NCI-H510A (cell line): ENCODE measurements around the gene MS4A7.
"Not testable (repeated sequence)": the region's sequence is repeated elsewhere in the genome, so short reads cannot be mapped to it uniquely, and the experiment has no call there.

ENCODE experiments used
- DNase-seq: peaks from one replicate; lab custom pipeline; 2025; lab: John Stamatoyannopoulos, UW

The MS4A7 gene

GRCh38 chr11:60378354-60378753 lies at the start of gene MS4A7:
Gene MS4A7 (plus strand): TSS chr11:60378532. CDS start chr11:60383142, 4,610 bp downstream.
- no peak for DNase-seq

DNA sequence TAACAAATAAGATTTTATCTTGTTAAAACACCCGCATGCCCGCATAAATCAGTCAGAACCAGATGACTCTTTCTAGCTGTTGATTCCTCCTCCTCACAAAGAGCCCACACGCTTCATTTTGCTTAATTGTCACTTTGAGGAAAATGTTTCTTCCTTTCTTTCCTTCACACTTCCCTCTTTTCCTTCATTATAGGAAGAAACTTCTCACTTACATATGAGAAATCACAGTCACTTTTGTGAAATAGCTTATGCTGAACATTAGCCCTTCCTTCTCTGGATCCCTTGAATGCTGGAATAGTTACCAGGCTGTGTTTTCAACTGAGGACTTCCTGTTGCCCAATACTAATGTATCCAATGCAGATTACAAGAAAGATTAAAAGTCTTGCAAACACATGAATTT lies 45.5 kb upstream of the MS4A7 start:
- no peak for DNase-seq

GRCh38 chr11:60334005-60334620 lies 44.2 kb upstream of the MS4A7 start:
- no peak for DNase-seq

- DNase-seq, result no peak
Measured at GRCh38 chr11:60336767-60337391, 41.5 kb upstream of the MS4A7 start.

GRCh38 chr11:60338053-60338452 lies 40.3 kb upstream of the MS4A7 start:
- DNase-seq, result no peak

GRCh38 chr11:60339356-60339755 lies 39.0 kb upstream of the MS4A7 start:
- no peak for DNase-seq

DNA sequence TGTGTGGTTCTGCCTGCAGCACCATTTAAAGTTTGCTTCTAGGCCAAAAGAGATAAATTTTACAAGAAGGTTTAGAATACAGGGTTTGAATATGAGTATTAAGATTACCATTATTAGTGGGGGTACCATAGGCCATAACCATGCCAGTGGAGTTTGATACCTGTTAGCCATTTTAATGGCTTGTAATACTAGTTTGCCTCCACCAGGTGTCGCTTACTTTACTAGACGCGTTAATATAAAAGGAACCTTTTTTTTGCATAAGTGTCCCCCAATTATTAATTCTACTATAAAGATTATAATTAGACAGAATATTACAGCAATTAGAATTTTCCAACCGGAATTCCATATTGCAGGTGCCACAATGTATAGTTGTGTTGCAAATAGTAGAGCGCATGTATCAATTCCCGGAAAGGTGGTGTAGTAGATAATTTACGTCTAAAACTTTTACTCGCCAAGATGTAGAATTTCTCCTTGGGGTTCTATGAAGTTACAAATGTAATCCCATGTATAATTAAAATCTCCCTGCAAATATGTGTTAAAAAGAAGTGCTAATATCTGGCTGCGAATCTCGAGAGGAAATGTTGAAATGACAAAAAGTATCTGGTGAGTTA lies 35.1 kb upstream of the MS4A7 start:
- DNase-seq, result no peak

- DNase-seq, result no peak
Measured at GRCh38 chr11:60344146-60344545, 34.2 kb upstream of the MS4A7 start.

DNA sequence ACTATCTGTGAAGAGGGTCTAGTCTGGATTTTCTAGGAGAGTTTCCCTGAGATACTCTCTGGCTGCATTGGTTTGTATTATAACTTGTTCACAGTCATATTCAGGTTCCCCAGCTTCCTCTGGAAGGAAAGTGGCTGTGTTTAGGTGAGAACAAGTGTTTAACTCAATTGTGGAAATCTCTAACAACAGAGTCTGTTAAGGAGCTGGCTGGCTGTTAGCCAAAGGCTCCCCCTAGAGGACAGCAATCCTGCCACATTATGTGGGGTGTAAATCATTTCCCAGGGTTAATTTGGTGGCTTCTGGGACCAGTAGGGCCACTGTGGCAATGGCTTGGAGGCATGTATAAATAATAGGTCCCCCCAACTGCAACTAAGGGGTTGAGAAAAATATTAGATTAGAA lies 32.8 kb upstream of the MS4A7 start:
- DNase-seq, result no peak

- DNase-seq, result no peak
Measured at GRCh38 chr11:60347084-60347797, 31.1 kb upstream of the MS4A7 start.

- no peak for DNase-seq
Measured at GRCh38 chr11:60348116-60348515, 30.2 kb upstream of the MS4A7 start.

DNA sequence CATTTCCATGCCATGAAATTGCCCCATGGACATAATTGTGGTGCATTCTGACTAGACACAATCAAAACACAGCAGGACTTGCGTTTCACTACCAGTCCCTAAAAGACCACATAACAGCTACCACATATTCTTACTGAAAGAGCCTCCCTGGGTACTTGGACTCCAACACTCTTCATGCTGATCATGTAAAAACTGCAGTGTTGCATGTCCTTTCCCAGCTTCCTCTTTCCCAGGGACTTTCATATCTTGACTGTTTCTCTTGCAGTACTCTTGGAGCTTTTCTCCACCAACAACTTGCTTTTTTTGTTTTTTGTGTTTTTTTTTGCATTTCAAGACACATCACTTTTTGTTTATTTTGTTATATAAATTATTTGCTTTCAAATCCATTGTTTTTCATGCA lies 28.3 kb upstream of the MS4A7 start:
- DNase-seq, result no peak

- no peak for DNase-seq
Measured at GRCh38 chr11:60357771-60358170, 20.6 kb upstream of the MS4A7 start.

GRCh38 chr11:60360621-60361020 lies 17.7 kb upstream of the MS4A7 start:
- no peak for DNase-seq

DNA sequence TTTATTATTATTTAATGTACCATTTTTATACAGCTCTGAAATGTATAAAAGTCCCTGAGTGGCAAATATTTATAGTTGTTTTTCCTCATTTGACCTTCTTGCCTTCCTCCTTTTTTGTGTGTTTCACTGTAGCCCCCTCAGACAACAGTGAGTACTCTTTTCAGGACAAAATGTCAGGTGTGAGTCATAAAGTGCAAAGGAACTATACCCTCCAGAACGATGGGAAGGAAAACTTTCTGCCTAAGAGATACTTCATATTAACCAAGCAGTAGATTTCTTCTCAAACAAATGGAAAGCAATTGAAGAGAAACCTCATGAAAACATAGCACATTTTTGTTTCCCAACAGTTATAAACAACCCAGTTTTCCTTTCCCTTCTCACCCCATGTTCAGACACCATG lies 16.1 kb upstream of the MS4A7 start:
- DNase-seq, result no peak

DNA sequence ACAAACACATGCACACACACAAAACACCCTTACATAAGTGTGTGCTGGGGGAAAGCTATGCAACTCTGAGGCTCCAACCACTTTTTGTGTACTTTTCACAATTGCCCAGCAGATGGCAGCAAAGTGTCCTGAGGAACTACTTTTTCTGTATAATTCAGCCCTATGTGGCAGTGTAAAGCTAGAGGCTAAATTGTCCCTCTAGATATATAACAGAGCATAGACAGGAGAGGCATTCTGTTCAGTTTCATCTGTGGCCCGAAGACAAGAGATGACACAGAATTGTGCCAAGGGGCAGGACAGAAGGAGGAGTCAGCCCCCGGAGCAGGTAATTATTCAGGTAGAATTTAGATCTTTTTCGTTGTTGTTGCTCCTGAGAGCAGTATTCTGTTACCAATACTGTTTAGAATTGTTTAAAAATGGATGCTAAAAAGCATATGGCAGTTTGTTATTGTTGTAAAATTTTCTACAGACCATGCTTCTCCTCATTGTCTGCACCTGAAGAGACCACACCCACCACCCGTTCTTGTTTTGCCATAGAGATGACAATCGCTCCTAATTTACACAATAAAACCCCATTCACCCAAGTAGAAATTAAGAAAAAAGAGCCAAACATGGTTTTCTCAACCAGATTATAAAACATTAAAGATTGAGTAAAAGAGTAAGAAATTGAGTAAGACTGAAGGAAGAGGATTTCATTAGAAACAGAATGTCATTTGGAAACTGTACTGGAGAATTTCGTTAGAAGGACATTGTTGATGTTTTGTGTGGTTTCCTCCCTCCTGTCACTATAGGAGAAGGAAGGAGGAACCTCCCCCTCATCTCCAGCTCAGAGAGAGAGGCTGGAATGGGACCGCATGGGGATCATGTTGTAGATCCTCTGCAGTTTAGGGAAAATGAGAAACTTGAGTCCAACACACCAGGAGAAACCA lies 14.5 kb upstream of the MS4A7 start:
- no peak for DNase-seq

GRCh38 chr11:60366262-60366904 lies 11.9 kb upstream of the MS4A7 start:
- not testable (repeated sequence) for DNase-seq

DNA sequence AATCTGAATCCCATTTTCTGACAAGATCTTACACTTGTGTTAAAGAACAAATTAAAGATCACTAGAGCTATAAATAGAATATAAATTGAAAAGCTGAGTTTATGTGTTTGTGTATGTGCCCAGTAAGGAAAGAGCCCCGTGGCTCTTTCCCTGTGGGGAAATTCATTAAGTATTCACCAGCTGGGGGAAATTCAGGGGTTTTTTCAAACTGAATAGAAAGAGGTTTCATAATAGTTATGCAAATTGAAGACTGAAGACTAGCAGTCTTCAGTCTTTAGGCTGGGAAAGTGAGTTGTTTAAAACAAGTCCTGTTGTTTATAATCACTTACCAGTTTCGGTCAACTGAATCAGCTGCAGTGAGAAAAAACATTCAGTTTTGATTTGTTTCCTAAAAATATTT lies 11.3 kb upstream of the MS4A7 start:
- DNase-seq, result no peak

DNA sequence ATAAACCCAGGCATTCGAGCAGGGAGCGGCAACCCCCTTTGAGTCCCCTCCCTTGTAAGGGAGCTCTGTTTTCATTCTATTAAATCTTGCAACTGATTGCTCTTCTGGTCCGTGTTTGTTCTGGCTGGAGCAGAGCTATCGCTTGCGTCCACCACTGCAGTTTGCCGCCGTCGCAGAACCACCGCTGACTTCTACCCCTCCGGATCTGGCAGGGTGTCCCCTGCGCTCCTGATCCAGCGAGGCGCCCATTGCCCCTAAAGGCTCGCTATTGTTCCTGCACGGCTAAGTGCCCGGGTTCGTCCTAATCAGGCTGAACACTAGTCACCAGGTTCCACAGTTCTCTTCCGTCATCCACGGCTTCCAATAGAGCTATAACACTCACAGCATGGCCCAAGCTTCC lies 10.4 kb upstream of the MS4A7 start:
- DNase-seq, result no peak

GRCh38 chr11:60370252-60370810 lies 8.0 kb upstream of the MS4A7 start:
- DNase-seq, result no peak

DNA sequence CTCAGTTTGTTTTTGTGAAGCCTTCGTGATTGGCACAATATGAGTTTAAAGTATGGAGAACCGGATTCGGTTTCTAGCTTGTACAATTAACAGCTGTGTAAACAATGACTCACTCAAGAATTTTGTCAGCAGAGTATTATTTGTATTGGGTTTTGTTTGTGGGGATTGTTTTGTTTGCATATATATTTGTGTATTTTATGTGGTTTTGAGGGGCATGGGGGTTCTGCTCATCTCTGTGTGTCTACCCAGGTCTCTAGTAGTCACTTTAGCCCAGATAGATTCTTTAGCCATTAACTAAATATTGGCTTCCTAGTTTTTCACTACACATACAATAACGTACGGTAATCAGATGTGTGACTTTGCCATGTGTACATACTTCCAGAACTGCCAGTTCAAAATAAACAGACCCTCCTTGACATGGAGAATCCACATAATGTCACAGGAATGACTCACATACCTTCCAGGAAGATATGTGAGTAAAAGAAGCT lies 7.5 kb upstream of the MS4A7 start:
- DNase-seq, result no peak
